Measurements from ENCODE around the gene LZTS3. TPM values are rescaled to one million over a fixed set of nuclear protein-coding genes. Genes with fewer than 3 reads are reported as not detected.

LZTS3 gene
- total and polyA plus RNA-seq, 10 donors = 0.64 to 5.5 (median 1.8) TPM

DNA sequence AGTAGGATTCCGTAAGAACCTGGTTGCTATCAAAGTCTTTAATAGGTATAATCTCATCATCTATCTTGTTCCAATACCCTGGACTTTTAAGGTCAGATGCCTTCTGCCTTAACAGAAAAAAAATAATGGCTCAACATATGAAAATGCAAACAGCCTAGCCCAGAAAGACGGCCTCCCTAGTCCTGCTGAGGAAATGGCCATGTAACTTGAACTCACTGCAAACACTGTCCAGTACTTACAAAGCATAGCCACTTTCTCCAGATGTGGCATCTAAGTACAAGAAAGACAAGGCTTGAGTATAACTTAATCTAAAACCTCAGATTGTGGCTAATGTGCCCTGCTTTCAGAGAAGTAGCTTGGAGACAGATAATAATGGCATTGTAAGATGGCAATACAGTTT is 40.2 kb downstream of the LZTS3 start:
- DNase-seq = no peak
- Histone ChIP-seq H3K27me3 (replicated peaks in 1 of 7) (no peaks in the 10 kb centered on the region), H3K9me3 (no peaks in the 10 kb centered on the region), H3K27ac (no peak overlapping the region), H3K4me3 (no peak overlapping the region), H3K4me1 (peaks cover 0 to 5% (median 0%) of the 10 kb centered on the region in 6 donors), H3K36me3 (peaks cover 0 to 25% (median 0%) of the 10 kb centered on the region in 6 donors)
- TF ChIP-seq POLR2A (IDR thresholded peaks at IDR 0.05) (no peak), POLR2AphosphoS5 (IDR thresholded peaks at IDR 0.05) (no peak)
- TF ChIP-seq, protein P1, sequence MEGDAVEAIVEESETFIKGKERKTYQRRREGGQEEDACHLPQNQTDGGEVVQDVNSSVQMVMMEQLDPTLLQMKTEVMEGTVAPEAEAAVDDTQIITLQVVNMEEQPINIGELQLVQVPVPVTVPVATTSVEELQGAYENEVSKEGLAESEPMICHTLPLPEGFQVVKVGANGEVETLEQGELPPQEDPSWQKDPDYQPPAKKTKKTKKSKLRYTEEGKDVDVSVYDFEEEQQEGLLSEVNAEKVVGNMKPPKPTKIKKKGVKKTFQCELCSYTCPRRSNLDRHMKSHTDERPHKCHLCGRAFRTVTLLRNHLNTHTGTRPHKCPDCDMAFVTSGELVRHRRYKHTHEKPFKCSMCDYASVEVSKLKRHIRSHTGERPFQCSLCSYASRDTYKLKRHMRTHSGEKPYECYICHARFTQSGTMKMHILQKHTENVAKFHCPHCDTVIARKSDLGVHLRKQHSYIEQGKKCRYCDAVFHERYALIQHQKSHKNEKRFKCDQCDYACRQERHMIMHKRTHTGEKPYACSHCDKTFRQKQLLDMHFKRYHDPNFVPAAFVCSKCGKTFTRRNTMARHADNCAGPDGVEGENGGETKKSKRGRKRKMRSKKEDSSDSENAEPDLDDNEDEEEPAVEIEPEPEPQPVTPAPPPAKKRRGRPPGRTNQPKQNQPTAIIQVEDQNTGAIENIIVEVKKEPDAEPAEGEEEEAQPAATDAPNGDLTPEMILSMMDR (IDR thresholded peaks at IDR 0.05 in 8 of 11, conservative IDR thresholded peaks at IDR 0.05 in 3 of 11) = no peak
- intact Hi-C loops (cut with DNase I; ENCODE audit: low total_unique reads) = no loop called here
- WGBS, 5 donors = 93 to 94% (median 93%) methylated on average over 2 of the region's 2 CpGs

DNA sequence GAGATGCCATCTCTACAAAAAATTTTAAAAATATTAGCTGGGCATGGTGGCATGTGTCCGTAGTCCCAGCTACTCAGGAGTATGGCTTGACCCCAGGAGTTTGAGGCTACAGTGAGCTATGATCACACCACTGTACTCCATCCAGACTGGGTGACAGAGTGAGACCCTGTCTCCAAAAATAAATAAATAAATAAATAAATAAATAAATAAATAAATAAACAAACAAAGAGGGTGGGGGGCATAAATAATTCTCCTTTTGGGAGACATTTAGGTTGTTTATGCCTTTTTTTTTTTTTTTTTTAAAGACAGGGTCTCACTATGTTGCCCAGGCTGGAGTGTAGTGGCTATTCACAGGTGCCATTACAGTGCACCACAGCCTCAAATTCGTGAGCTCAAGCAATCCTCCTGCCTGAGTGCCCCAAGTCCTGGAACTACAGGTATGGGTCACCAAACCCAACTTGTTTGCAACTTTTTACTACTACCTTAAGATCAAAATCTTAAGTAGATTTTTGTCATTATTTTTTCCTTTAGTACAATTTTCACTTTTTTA is 43.2 kb downstream of the LZTS3 start:
- intact Hi-C loops (cut with DNase I; ENCODE audit: low total_unique reads) = no loop called here
- WGBS, 5 donors = 88 to 96% (median 88%) methylated on average over 2 of the region's 2 CpGs
- DNase-seq = no peak
- TF ChIP-seq POLR2A (IDR thresholded peaks at IDR 0.05) (no peak), POLR2AphosphoS5 (IDR thresholded peaks at IDR 0.05) (no peak)
- TF ChIP-seq, protein P1 (IDR thresholded peaks at IDR 0.05 in 8 of 11, conservative IDR thresholded peaks at IDR 0.05 in 3 of 11) = no peak
- Histone ChIP-seq H3K27me3 (replicated peaks in 1 of 7) (no peaks in the 10 kb centered on the region), H3K9me3 (peaks cover 0 to 7% (median under 1%) of the 10 kb centered on the region in 8 donors), H3K27ac (no peak overlapping the region), H3K4me3 (no peak overlapping the region), H3K36me3 (peaks cover 0 to 14% (median 0%) of the 10 kb centered on the region in 6 donors), H3K4me1 (peaks cover 0 to under 1% (median 0%) of the 10 kb centered on the region in 6 donors)

DNA sequence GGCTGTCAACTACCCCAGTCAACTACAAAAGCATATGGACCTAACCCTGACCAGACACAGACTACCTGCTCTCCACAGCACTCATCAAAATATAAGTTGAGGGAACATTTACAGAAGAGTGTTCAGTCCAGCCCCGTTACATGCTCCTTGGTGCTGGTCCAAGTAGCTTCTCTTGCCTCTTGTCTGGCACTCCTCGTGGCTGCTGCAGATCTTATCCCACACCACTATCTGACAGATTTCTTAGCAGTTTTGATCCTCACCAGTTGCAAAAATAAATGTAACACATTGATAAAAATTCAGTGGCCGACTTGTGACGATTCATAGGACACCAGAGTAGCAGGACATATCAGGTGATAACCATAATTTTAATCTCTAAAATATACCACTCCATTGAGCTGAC is 44.3 kb downstream of the LZTS3 start:
- no peaks in the 10 kb centered on the region for H3K4me1 ChIP-seq
- 89 to 95% (median 92%) methylated on average over 4 of the region's 4 CpGs for WGBS, 5 donors

More for the DNA sequence above, 44.3 kb downstream of the LZTS3 start:
- H3K27me3 ChIP-seq (replicated peaks in 1 of 7) = no peaks in the 10 kb centered on the region
- peaks cover 0 to 17% (median 5%) of the 10 kb centered on the region in 8 donors for H3K9me3 ChIP-seq
- H3K4me3 ChIP-seq = no peak overlapping the region
- TF ChIP-seq POLR2A (IDR thresholded peaks at IDR 0.05) (no peak), POLR2AphosphoS5 (IDR thresholded peaks at IDR 0.05) (no peak)
- TF ChIP-seq, protein P1 (IDR thresholded peaks at IDR 0.05 in 8 of 11, conservative IDR thresholded peaks at IDR 0.05 in 3 of 11) = no peak
- peaks cover 0 to 20% (median 0%) of the 10 kb centered on the region in 6 donors for H3K36me3 ChIP-seq
- no peak overlapping the region for H3K27ac ChIP-seq
- no peak for DNase-seq
- intact Hi-C loops (cut with DNase I; ENCODE audit: low total_unique reads) = no loop called here

Data from spleen (tissue), 11 donors.